Neutrophil (primary cell): Measurements from ENCODE around the gene EPHA3.

Experiments
- H3K27ac ChIP-seq: fragments of 200-600 bp; sonication (generic); 2 replicates; pipeline ENCODE4 v1.5.1; 2016; ENCODE audit warnings: mild to moderate bottlenecking, moderate library complexity
- H3K27me3 ChIP-seq: fragments of 200-600 bp; sonication (generic); 2 replicates; pipeline ENCODE4 v1.6.0; 2016; ENCODE audit warnings: mild to moderate bottlenecking
- H3K36me3 ChIP-seq: fragments of 200-600 bp; sonication (generic); 2 replicates; pipeline ENCODE4 v1.5.1; 2017
- H3K4me1 ChIP-seq, 2 experiments: fragments of 200-600 bp in 1 of 2; sonication (generic) in 1 of 2; 1 replicate in 1 of 2; 2 replicates in 1 of 2; pipeline versions ENCODE4 v1.5.1 to v1.6.1; 2013 to 2016; ENCODE audit warnings: low read depth in 1 of 2, low read length in 1 of 2, mild to moderate bottlenecking in 1 of 2, moderate library complexity in 1 of 2; ENCODE audit not compliant: control insufficient read depth in 1 of 2, insufficient read depth in 1 of 2
- H3K4me3 ChIP-seq, 2 experiments: fragments of 200-600 bp in 1 of 2; sonication (generic) in 1 of 2; 1 replicate in 1 of 2; 2 replicates in 1 of 2; pipeline ENCODE4 v1.5.1; 2013 to 2016; ENCODE audit warnings: low read depth in 1 of 2, low read length in 1 of 2, mild to moderate bottlenecking in 1 of 2, moderate library complexity in 1 of 2
- H3K9me3 ChIP-seq: fragments of 200-600 bp; sonication (generic); 2 replicates; pipeline ENCODE4 v1.5.1; 2016
- TF ChIP-seq, protein P1 (sequence below): fragments of 200-600 bp; sonication (generic); IDR thresholded peaks from 2 replicates; pipeline ENCODE4 v1.5.1; 2016; ENCODE audit warnings: antibody characterized with exemption

EPHA3 gene

DNA sequence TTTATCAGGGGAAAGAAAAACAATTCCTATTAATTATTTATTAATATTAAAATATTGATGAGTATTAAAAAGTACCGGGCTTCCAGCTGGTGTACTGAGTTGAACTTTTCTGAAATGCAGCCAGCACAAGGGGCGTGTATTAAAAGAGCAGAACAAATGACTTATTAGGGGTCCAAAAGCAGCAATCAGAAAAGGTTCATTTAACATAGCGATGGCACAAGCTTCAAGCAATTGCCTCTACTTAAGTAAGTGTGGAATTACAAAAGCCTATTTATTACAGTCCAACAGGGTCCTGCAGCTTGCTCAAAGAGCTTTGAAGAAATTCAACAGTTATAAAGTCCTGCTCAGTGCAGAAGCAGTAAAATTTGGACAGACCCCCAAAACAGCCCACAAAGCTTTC, 285.6 kb downstream of the EPHA3 start:
- Histone ChIP-seq H3K9me3 (no peaks in the 10 kb centered on the region), H3K27me3 (no peaks in the 10 kb centered on the region), H3K36me3 (no peaks in the 10 kb centered on the region), H3K27ac (no peak overlapping the region), H3K4me1 (no peaks in the 10 kb centered on the region), H3K4me3 (no peak overlapping the region)
- TF ChIP-seq, protein P1, sequence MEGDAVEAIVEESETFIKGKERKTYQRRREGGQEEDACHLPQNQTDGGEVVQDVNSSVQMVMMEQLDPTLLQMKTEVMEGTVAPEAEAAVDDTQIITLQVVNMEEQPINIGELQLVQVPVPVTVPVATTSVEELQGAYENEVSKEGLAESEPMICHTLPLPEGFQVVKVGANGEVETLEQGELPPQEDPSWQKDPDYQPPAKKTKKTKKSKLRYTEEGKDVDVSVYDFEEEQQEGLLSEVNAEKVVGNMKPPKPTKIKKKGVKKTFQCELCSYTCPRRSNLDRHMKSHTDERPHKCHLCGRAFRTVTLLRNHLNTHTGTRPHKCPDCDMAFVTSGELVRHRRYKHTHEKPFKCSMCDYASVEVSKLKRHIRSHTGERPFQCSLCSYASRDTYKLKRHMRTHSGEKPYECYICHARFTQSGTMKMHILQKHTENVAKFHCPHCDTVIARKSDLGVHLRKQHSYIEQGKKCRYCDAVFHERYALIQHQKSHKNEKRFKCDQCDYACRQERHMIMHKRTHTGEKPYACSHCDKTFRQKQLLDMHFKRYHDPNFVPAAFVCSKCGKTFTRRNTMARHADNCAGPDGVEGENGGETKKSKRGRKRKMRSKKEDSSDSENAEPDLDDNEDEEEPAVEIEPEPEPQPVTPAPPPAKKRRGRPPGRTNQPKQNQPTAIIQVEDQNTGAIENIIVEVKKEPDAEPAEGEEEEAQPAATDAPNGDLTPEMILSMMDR: no peak

DNA sequence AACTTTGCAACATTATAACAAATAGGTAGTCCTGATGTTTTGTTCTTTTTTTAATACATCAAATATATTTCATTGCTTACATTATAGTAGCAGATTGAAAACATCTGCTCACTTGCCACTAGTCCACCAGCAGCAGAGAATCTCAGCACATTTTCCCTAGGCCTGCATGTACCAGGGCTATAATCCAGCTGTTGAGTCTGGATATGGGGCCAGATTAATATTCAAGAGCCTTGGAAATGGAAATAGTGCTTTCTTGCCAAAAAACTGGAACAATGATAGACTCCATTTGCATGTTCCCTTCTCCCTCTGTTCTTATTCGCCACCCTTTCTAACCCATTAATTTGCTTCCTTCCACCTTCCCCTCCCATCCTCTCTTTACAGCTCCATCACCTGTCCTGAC, 288.0 kb downstream of the EPHA3 start:
- no peaks in the 10 kb centered on the region for H3K36me3 ChIP-seq
- H3K27ac ChIP-seq: no peak overlapping the region
- H3K4me3 ChIP-seq: no peak overlapping the region
- no peaks in the 10 kb centered on the region for H3K27me3 ChIP-seq
- H3K4me1 ChIP-seq: no peaks in the 10 kb centered on the region
- no peaks in the 10 kb centered on the region for H3K9me3 ChIP-seq
- TF ChIP-seq, protein P1: no peak

DNA sequence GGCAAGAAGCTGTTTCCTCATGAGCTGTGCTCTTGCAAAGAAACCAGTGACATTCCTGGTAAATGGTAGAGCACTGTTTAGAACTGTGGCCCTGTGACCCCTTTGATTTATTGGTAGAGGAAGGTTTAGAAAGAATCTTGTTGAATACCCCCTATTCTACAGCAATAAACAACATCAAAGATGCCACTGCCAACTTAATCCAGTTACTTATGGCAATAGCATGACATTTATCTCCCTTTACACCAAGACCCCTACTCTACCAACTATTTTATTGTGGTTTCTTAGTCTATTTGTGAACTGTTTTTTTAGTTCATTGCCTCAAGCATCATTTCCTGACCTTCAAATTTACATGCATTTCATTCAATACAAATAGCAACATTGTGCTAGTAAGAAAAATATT, 288.6 kb downstream of the EPHA3 start:
- H3K9me3 ChIP-seq: no peaks in the 10 kb centered on the region
- no peak overlapping the region for H3K27ac ChIP-seq
- no peaks in the 10 kb centered on the region for H3K4me1 ChIP-seq
- H3K36me3 ChIP-seq: no peaks in the 10 kb centered on the region
- TF ChIP-seq, protein P1: no peak
- no peak overlapping the region for H3K4me3 ChIP-seq
- no peaks in the 10 kb centered on the region for H3K27me3 ChIP-seq

DNA sequence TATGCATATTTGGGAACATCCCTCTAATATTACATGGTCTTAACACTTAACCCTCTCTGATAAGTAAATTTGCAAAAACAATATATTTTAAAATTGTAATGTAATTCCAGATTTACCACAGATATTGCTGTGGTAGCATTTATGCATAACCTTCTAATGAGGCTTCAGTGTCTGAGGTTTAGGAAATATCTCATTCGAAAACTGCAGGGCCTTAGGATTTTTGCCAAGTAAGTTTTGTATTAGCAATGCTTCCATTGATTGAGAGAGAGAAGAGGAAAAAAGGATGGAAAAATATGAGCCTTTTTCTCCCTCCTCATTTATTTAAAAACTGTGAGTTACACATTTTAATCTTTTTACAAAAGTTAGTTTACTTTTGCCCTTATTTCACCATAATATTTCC, 294.6 kb downstream of the EPHA3 start:
- TF ChIP-seq, protein P1: no peak
- Histone ChIP-seq H3K4me3 (no peak overlapping the region), H3K27me3 (no peaks in the 10 kb centered on the region), H3K4me1 (no peaks in the 10 kb centered on the region), H3K9me3 (no peaks in the 10 kb centered on the region), H3K27ac (no peak overlapping the region), H3K36me3 (no peaks in the 10 kb centered on the region)

DNA sequence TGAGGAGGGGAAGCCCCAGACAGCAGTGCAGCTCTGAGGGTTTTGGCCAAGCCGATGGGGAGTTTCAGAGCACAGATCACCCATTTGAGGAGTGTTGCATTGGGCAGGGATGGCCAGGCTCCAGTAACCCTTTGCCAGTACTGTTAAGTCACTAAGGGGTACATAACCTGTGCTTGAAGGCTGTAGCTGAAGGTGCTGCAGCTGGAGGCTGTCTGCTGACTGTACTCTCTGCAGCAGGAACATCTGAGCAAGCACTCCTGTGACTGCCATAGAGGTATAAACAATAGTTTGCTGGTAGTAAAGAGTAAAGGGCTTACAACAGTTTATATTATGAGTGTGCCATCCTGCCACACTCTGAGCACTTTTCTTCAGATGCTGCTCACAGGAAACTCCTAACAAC, 297.8 kb downstream of the EPHA3 start:
- no peaks in the 10 kb centered on the region for H3K36me3 ChIP-seq
- H3K27me3 ChIP-seq: no peaks in the 10 kb centered on the region
- no peak overlapping the region for H3K4me3 ChIP-seq
- TF ChIP-seq, protein P1: no peak
- H3K9me3 ChIP-seq: no peaks in the 10 kb centered on the region
- no peaks in the 10 kb centered on the region for H3K4me1 ChIP-seq
- no peak overlapping the region for H3K27ac ChIP-seq

DNA sequence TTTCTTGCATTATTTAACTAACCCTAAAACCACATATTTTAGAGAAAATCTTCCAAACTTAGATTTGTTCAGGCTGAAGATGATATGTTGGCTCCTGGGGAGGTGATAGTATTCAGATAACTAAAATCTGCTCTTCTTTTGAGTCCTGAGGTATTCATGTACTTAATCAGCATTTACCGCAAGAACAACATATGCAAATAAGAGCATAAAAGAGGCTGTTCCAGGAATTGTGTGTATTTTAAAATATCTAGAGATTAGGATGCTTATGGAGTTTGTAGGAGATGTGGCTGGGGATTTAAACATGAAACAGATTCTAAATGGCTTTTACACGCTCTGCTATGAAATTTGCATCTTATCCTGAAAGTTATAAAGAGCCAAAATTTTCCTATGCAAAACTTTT, 298.2 kb downstream of the EPHA3 start:
- H3K4me3 ChIP-seq: no peak overlapping the region
- no peaks in the 10 kb centered on the region for H3K36me3 ChIP-seq
- TF ChIP-seq, protein P1: no peak
- H3K27ac ChIP-seq: no peak overlapping the region
- no peaks in the 10 kb centered on the region for H3K9me3 ChIP-seq
- no peaks in the 10 kb centered on the region for H3K27me3 ChIP-seq
- H3K4me1 ChIP-seq: no peaks in the 10 kb centered on the region
